ENCODE data around the gene BLVRA.
"Not testable (repeated sequence)": the region's sequence is repeated elsewhere in the genome, so short reads cannot be mapped to it uniquely, and the experiment has no call there.

BLVRA gene

DNA sequence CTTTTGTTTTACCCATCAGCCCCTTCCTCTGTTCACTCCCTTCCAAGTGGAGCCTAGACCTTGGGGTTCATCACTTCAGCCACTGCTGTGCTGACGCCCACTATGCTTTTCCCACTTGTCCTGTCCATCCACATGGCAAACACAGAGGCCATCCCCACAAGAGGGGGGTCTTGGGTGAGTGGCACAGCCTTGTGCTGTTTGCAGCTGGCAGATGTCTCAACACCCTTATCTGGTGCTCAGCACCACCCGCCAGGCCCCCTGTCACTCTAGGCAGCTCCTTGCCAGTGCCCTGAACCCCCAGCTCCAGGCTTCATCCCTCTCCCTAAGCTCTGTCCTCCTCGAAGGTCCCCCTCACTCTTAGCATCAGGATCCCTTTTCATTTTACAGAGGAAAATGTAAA is 13.1 kb downstream of the BLVRA start:
- Histone ChIP-seq H3K9me3 (ENCODE audit: insufficient read depth, low read length) (no peaks in the 10 kb centered on the region), H4K20me1 (ENCODE audit: low read depth, low read length) (no peaks in the 10 kb centered on the region), H3K4me3 (ENCODE audit: insufficient read depth, low read length, poor library complexity, severe bottlenecking) (no peak overlapping the region), H2AFZ (ENCODE audit: low read depth, low read length, severe bottlenecking) (no peak overlapping the region), H3K27ac (ENCODE audit: low read depth, low read length) (no peak overlapping the region), H3K79me2 (ENCODE audit: insufficient read depth, low read length) (no peaks in the 10 kb centered on the region), H3K27me3 (ENCODE audit: low read length) (no peaks in the 10 kb centered on the region), H3F3A (ENCODE audit: insufficient read depth) (no peaks in the 10 kb centered on the region), H3K36me3 (ENCODE audit: low read length) (no peaks in the 10 kb centered on the region), H3K4me2 (ENCODE audit: low read depth, low read length, poor library complexity, severe bottlenecking) (no peak overlapping the region), H3K9ac (ENCODE audit: low read length) (no peak overlapping the region), H3K9me2 (replicated peaks; ENCODE audit: insufficient read depth, low read length) (no peaks in the 10 kb centered on the region)
- no peak for TF ChIP-seq EZH2phosphoT487 (conservative IDR thresholded peaks at IDR 0.05; ENCODE audit: low read length)

- H4K20me1 ChIP-seq (ENCODE audit: low read depth, low read length); H3K36me3 ChIP-seq (ENCODE audit: low read length); H3K9me3 ChIP-seq (ENCODE audit: insufficient read depth, low read length); H3K27me3 ChIP-seq (ENCODE audit: low read length); H3K27ac ChIP-seq (ENCODE audit: low read depth, low read length); H2AFZ ChIP-seq (ENCODE audit: low read depth, low read length, severe bottlenecking); H3K4me3 ChIP-seq (ENCODE audit: insufficient read depth, low read length, poor library complexity, severe bottlenecking); H3K9ac ChIP-seq (ENCODE audit: low read length); H3F3A ChIP-seq (ENCODE audit: insufficient read depth); H3K9me2 ChIP-seq (replicated peaks; ENCODE audit: insufficient read depth, low read length); H3K79me2 ChIP-seq (ENCODE audit: insufficient read depth, low read length); H3K4me2 ChIP-seq (ENCODE audit: low read depth, low read length, poor library complexity, severe bottlenecking): not testable (repeated sequence)
Measured at GRCh38 chr7:43773268-43773667, 14.8 kb downstream of the BLVRA start.

GRCh38 chr7:43775255-43775654 is 16.8 kb downstream of the BLVRA start:
- H3K4me3 ChIP-seq (ENCODE audit: insufficient read depth, low read length, poor library complexity, severe bottlenecking); H3K27ac ChIP-seq (ENCODE audit: low read depth, low read length); H3K9ac ChIP-seq (ENCODE audit: low read length); H4K20me1 ChIP-seq (ENCODE audit: low read depth, low read length); H2AFZ ChIP-seq (ENCODE audit: low read depth, low read length, severe bottlenecking); H3K9me2 ChIP-seq (replicated peaks; ENCODE audit: insufficient read depth, low read length); H3K9me3 ChIP-seq (ENCODE audit: insufficient read depth, low read length); H3K79me2 ChIP-seq (ENCODE audit: insufficient read depth, low read length); H3K36me3 ChIP-seq (ENCODE audit: low read length); H3K27me3 ChIP-seq (ENCODE audit: low read length); H3F3A ChIP-seq (ENCODE audit: insufficient read depth); H3K4me2 ChIP-seq (ENCODE audit: low read depth, low read length, poor library complexity, severe bottlenecking): not testable (repeated sequence)

DNA sequence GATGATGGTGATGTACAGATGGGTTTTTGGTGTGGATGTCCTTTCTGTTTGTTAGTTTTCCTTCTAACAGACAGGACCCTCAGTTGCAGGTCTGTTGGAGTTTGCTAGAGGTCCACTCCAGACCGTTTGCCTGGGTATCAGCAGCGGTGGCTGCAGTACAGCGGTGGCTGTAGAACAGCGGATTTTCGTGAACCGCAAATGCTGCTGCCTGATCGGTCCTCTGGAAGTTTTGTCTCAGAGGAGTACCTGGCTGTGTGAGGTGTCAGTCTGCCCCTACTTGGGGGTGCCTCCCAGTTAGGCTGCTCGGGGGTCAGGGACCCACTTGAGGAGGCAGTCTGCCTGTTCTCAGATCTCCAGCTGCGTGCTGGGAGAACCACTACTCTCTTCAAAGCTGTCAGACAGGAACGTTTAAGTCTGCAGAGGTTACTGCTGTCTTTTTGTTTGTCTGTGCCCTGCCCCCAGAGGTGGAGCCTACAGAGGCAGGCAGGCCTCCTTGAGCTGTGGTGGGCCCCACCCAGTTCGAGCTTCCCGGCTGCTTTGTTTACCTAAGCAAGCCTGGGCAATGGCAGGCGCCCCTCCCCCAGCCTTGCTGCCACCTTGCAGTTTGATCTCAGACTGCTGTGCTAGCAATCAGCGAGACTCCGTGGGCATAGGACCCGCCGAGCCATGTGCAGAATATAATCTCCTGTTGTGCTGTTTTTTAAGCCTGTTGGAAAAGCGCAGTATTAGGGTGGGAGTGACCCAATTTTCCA is 20.0 kb downstream of the BLVRA start:
- H3K4me2 ChIP-seq (ENCODE audit: low read depth, low read length, poor library complexity, severe bottlenecking); H3F3A ChIP-seq (ENCODE audit: insufficient read depth); H2AFZ ChIP-seq (ENCODE audit: low read depth, low read length, severe bottlenecking); H3K36me3 ChIP-seq (ENCODE audit: low read length); H3K9me3 ChIP-seq (ENCODE audit: insufficient read depth, low read length); H3K27ac ChIP-seq (ENCODE audit: low read depth, low read length); H4K20me1 ChIP-seq (ENCODE audit: low read depth, low read length); H3K9me2 ChIP-seq (replicated peaks; ENCODE audit: insufficient read depth, low read length); H3K9ac ChIP-seq (ENCODE audit: low read length); H3K27me3 ChIP-seq (ENCODE audit: low read length); H3K79me2 ChIP-seq (ENCODE audit: insufficient read depth, low read length); H3K4me3 ChIP-seq (ENCODE audit: insufficient read depth, low read length, poor library complexity, severe bottlenecking): not testable (repeated sequence)

DNA sequence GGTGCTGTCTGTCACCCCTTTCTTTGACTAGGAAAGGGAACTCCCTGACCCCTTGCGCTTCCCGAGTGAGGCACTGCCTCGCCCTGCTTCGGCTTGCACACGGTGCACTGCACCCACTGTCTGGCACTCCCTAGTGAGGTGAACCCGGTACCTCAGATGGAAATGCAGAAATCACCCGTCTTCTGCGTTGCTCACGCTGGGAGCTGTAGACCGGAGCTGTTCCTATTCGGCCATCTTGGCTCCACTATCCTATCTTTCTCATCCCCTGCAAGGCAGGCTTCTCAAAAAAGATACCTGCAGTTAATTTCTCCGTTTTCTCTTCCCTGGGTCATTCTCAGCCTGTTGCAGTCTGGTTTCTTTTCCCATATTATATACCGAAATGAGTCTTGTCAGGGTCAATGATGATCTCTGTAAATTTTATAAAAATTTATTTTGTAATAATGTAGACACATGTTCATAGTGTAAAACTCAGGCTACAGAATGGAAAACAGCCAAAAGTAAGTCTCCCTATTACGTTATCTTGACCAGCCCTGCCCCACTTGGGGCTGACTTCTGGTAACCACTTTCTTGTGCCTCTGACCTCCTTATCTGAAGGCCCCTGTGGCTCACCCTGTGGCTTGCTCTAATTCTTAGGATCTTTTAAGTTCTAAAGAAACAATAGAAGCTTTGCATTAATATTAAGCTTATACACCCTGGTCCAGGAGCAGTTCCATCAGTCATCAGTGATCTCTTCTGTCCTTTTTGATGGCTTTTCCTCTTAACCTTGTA is 20.7 kb downstream of the BLVRA start:
- no peak overlapping the region for H2AFZ ChIP-seq (ENCODE audit: low read depth, low read length, severe bottlenecking)
- no peaks in the 10 kb centered on the region for H3F3A ChIP-seq (ENCODE audit: insufficient read depth)
- H3K9me2 ChIP-seq (replicated peaks; ENCODE audit: insufficient read depth, low read length) = no peaks in the 10 kb centered on the region
- H3K36me3 ChIP-seq (ENCODE audit: low read length) = no peaks in the 10 kb centered on the region
- no peaks in the 10 kb centered on the region for H4K20me1 ChIP-seq (ENCODE audit: low read depth, low read length)
- H3K4me3 ChIP-seq (ENCODE audit: insufficient read depth, low read length, poor library complexity, severe bottlenecking) = no peak overlapping the region
- no peak overlapping the region for H3K9ac ChIP-seq (ENCODE audit: low read length)
- TF ChIP-seq EZH2phosphoT487 (conservative IDR thresholded peaks at IDR 0.05; ENCODE audit: low read length) (no peak), CTCF (IDR thresholded peaks at IDR 0.05; ENCODE audit: insufficient read depth, low read length, poor library complexity, severe bottlenecking) (no peak)
- H3K27me3 ChIP-seq (ENCODE audit: low read length) = no peaks in the 10 kb centered on the region
- no peak overlapping the region for H3K27ac ChIP-seq (ENCODE audit: low read depth, low read length)
- H3K9me3 ChIP-seq (ENCODE audit: insufficient read depth, low read length) = no peaks in the 10 kb centered on the region
- H3K4me2 ChIP-seq (ENCODE audit: low read depth, low read length, poor library complexity, severe bottlenecking) = no peak overlapping the region
- H3K79me2 ChIP-seq (ENCODE audit: insufficient read depth, low read length) = no peaks in the 10 kb centered on the region

All from SU-DHL-6 (cell line).